ENCODE results near the gene FAM53A.

The FAM53A gene

GRCh38 chr4:1714303-1715001 lies 30.3 kb upstream of the FAM53A start:
- Histone ChIP-seq H3K27ac (ENCODE audit: low read length) (no peak overlapping the region), H3K36me3 (ENCODE audit: control insufficient read depth, insufficient read depth, low read length) (peaks cover 17% of the 10 kb centered on the region), H3K4me1 (ENCODE audit: control insufficient read depth, insufficient read depth, low read length) (no peaks in the 10 kb centered on the region), H3K27me3 (ENCODE audit: control insufficient read depth, insufficient read depth, low read length) (no peaks in the 10 kb centered on the region), H3K9me3 (ENCODE audit: control insufficient read depth, insufficient read depth, low read length) (no peaks in the 10 kb centered on the region), H3K4me3 (ENCODE audit: low read length) (no peak overlapping the region)
- no peak for DNase-seq (ENCODE audit: low read depth, low spot score)
- no CpG with 5 or more reads among the region's 9 CpGs for WGBS (ENCODE audit: insufficient coverage, insufficient read length)

- Histone ChIP-seq H3K27ac (ENCODE audit: low read length) (no peak overlapping the region), H3K36me3 (ENCODE audit: control insufficient read depth, insufficient read depth, low read length) (peaks cover 13% of the 10 kb centered on the region), H3K9me3 (ENCODE audit: control insufficient read depth, insufficient read depth, low read length) (no peaks in the 10 kb centered on the region), H3K27me3 (ENCODE audit: control insufficient read depth, insufficient read depth, low read length) (no peaks in the 10 kb centered on the region), H3K4me3 (ENCODE audit: low read length) (peak overlapping the region; percentile 54; the same call in 1 of the 2 replicates), H3K4me1 (ENCODE audit: control insufficient read depth, insufficient read depth, low read length) (no peaks in the 10 kb centered on the region)
- DNase-seq (ENCODE audit: low read depth, low spot score), result no peak
- no CpG with 5 or more reads among the region's 35 CpGs for WGBS (ENCODE audit: insufficient coverage, insufficient read length)
Measured at GRCh38 chr4:1713003-1713851, 29.1 kb upstream of the FAM53A start.

- Histone ChIP-seq H3K4me3 (ENCODE audit: low read length) (peak within 1 kb of the TSS; percentile 54), H3K36me3 (ENCODE audit: control insufficient read depth, insufficient read depth, low read length) (peaks cover 5% of the 10 kb centered on the region; the same call in 1 of the 2 replicates), H3K27ac (ENCODE audit: low read length) (no peak within 1 kb of the TSS), H3K4me1 (ENCODE audit: control insufficient read depth, insufficient read depth, low read length) (no peaks in the 10 kb centered on the region), H3K9me3 (ENCODE audit: control insufficient read depth, insufficient read depth, low read length) (no peaks in the 10 kb centered on the region), H3K27me3 (ENCODE audit: control insufficient read depth, insufficient read depth, low read length) (no peaks in the 10 kb centered on the region)
- WGBS (ENCODE audit: insufficient coverage, insufficient read length), result no CpG with 5 or more reads among the region's 98 CpGs
- peak; percentile 80 for DNase-seq (ENCODE audit: low read depth, low spot score)
Measured at GRCh38 chr4:1712216-1713002, 28.3 kb upstream of the FAM53A start, which contains the start of gene SLBP. Gene SLBP (minus strand): TSS chr4:1712319. CDS start chr4:1712188, 131 bp downstream.

GRCh38 chr4:1711571-1712215 lies 27.6 kb upstream of the FAM53A start:
- Histone ChIP-seq H3K27ac (ENCODE audit: low read length) (no peak overlapping the region), H3K4me3 (ENCODE audit: low read length) (peak overlapping the region; percentile 54), H3K9me3 (ENCODE audit: control insufficient read depth, insufficient read depth, low read length) (no peaks in the 10 kb centered on the region), H3K4me1 (ENCODE audit: control insufficient read depth, insufficient read depth, low read length) (no peaks in the 10 kb centered on the region), H3K27me3 (ENCODE audit: control insufficient read depth, insufficient read depth, low read length) (no peaks in the 10 kb centered on the region), H3K36me3 (ENCODE audit: control insufficient read depth, insufficient read depth, low read length) (no peaks in the 10 kb centered on the region; the same call in 1 of the 2 replicates)
- no peak for DNase-seq (ENCODE audit: low read depth, low spot score)
- no CpG with 5 or more reads among the region's 85 CpGs for WGBS (ENCODE audit: insufficient coverage, insufficient read length)

DNA sequence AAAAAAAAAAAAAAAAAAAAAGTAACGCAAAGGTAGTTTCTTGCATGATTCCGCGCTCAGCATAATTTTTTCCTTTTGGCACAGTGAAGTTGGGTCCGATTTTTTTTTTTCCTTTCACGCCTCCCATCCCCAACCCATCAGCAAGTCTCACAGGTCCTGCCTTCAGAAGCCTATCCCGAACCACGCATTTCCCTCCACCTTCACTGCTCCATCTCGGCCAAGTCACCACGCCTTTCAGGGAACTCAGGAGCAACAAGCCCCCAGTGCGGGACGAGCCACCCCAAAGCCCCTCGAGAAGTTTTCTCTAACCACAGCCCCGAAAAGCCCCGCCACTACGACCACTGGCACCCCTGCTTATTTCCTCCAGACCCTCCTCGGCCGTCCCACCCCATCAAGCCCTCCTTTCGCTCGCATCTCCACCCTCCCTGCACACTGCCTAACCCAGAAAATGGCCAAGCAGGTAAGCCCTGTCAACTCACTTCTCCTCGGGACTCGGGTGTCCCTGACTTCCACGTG lies 27.0 kb upstream of the FAM53A start:
- Histone ChIP-seq H3K4me3 (ENCODE audit: low read length) (peak overlapping the region; percentile 54), H3K36me3 (ENCODE audit: control insufficient read depth, insufficient read depth, low read length) (no peaks in the 10 kb centered on the region), H3K27ac (ENCODE audit: low read length) (no peak overlapping the region), H3K4me1 (ENCODE audit: control insufficient read depth, insufficient read depth, low read length) (no peaks in the 10 kb centered on the region), H3K9me3 (ENCODE audit: control insufficient read depth, insufficient read depth, low read length) (no peaks in the 10 kb centered on the region), H3K27me3 (ENCODE audit: control insufficient read depth, insufficient read depth, low read length) (no peaks in the 10 kb centered on the region)
- no CpG with 5 or more reads among the region's 22 CpGs for WGBS (ENCODE audit: insufficient coverage, insufficient read length)
- DNase-seq (ENCODE audit: low read depth, low spot score), result no peak

GRCh38 chr4:1708581-1708980 lies 24.5 kb upstream of the FAM53A start:
- Histone ChIP-seq H3K9me3 (ENCODE audit: control insufficient read depth, insufficient read depth, low read length) (no peaks in the 10 kb centered on the region), H3K27me3 (ENCODE audit: control insufficient read depth, insufficient read depth, low read length) (no peaks in the 10 kb centered on the region), H3K27ac (ENCODE audit: low read length) (no peak overlapping the region), H3K4me1 (ENCODE audit: control insufficient read depth, insufficient read depth, low read length) (no peaks in the 10 kb centered on the region), H3K4me3 (ENCODE audit: low read length) (no peak overlapping the region), H3K36me3 (ENCODE audit: control insufficient read depth, insufficient read depth, low read length) (peaks cover 2% of the 10 kb centered on the region; the same call in 1 of the 2 replicates)
- WGBS (ENCODE audit: insufficient coverage, insufficient read length), result no CpG with 5 or more reads among the region's 1 CpG
- DNase-seq (ENCODE audit: low read depth, low spot score), result no peak

GRCh38 chr4:1706358-1706757 lies 22.2 kb upstream of the FAM53A start:
- Histone ChIP-seq H3K4me3 (ENCODE audit: low read length) (no peak overlapping the region), H3K9me3 (ENCODE audit: control insufficient read depth, insufficient read depth, low read length) (no peaks in the 10 kb centered on the region), H3K4me1 (ENCODE audit: control insufficient read depth, insufficient read depth, low read length) (no peaks in the 10 kb centered on the region), H3K27me3 (ENCODE audit: control insufficient read depth, insufficient read depth, low read length) (no peaks in the 10 kb centered on the region), H3K27ac (ENCODE audit: low read length) (no peak overlapping the region), H3K36me3 (ENCODE audit: control insufficient read depth, insufficient read depth, low read length) (peaks cover 7% of the 10 kb centered on the region; the same call in 1 of the 2 replicates)
- whole genome bisulfite sequencing (ENCODE audit: insufficient coverage, insufficient read length), result no CpG with 5 or more reads among the region's 6 CpGs
- DNase-seq (ENCODE audit: low read depth, low spot score), result no peak

GRCh38 chr4:1705732-1706131 lies 21.6 kb upstream of the FAM53A start:
- no peaks in the 10 kb centered on the region for H3K9me3 ChIP-seq (ENCODE audit: control insufficient read depth, insufficient read depth, low read length)
- H3K4me3 ChIP-seq (ENCODE audit: low read length), result no peak overlapping the region
- H3K36me3 ChIP-seq (ENCODE audit: control insufficient read depth, insufficient read depth, low read length), result peaks cover 7% of the 10 kb centered on the region; the same call in 1 of the 2 replicates
- WGBS (ENCODE audit: insufficient coverage, insufficient read length), result no CpG with 5 or more reads among the region's 6 CpGs
- no peak for DNase-seq (ENCODE audit: low read depth, low spot score)
- no peaks in the 10 kb centered on the region for H3K27me3 ChIP-seq (ENCODE audit: control insufficient read depth, insufficient read depth, low read length)
- no peaks in the 10 kb centered on the region for H3K4me1 ChIP-seq (ENCODE audit: control insufficient read depth, insufficient read depth, low read length)
- H3K27ac ChIP-seq (ENCODE audit: low read length), result no peak overlapping the region

- Histone ChIP-seq H3K4me3 (ENCODE audit: low read length) (no peak overlapping the region), H3K36me3 (ENCODE audit: control insufficient read depth, insufficient read depth, low read length) (peaks cover 7% of the 10 kb centered on the region; the same call in 1 of the 2 replicates), H3K27ac (ENCODE audit: low read length) (no peak overlapping the region), H3K27me3 (ENCODE audit: control insufficient read depth, insufficient read depth, low read length) (no peaks in the 10 kb centered on the region), H3K4me1 (ENCODE audit: control insufficient read depth, insufficient read depth, low read length) (no peaks in the 10 kb centered on the region), H3K9me3 (ENCODE audit: control insufficient read depth, insufficient read depth, low read length) (no peaks in the 10 kb centered on the region)
- WGBS (ENCODE audit: insufficient coverage, insufficient read length), result no CpG with 5 or more reads among the region's 1 CpG
- no peak for DNase-seq (ENCODE audit: low read depth, low spot score)
Measured at GRCh38 chr4:1703867-1704266, 19.8 kb upstream of the FAM53A start.

All from iPS DF 6.9 (cell line).